Mammary epithelial cell (primary cell): ENCODE results near the gene ZNF83.

ENCODE experiments used
- CTCF ChIP-seq, 2 donors: IDR thresholded peaks in 1 of 2; conservative IDR thresholded peaks in 1 of 2; 2 replicates each; pipeline ENCODE4 v1.5.1; 2011 to 2012; ENCODE audit warnings: inconsistent platforms in 2 of 2, low read length in 2 of 2, mild to moderate bottlenecking in 2 of 2, control low read depth in 1 of 2, low read depth in 1 of 2; ENCODE audit not compliant: insufficient read depth in 1 of 2; ENCODE audit errors: extremely low read depth in 1 of 2
- EZH2 ChIP-seq: IDR thresholded peaks from 2 replicates; pipeline ENCODE4 v1.6.1; 2012; ENCODE audit warnings: low read length, inconsistent platforms, borderline replicate concordance

- TF ChIP-seq CTCF (conservative IDR thresholded peaks at IDR 0.05 in 1 of 2, IDR thresholded peaks at IDR 0.05 in 1 of 2; ENCODE audit: extremely low read depth in 1 of 2, insufficient read depth in 1 of 2, low read depth in 1 of 2, low read length in 2 of 2): no peak
- TF ChIP-seq EZH2: no peak
These were observed 2.8 kb upstream of the ZNF83 start for GRCh38 chr19:52640916-52641315.
